Measurements from ENCODE around the gene CARMIL1.

Gene CARMIL1

DNA sequence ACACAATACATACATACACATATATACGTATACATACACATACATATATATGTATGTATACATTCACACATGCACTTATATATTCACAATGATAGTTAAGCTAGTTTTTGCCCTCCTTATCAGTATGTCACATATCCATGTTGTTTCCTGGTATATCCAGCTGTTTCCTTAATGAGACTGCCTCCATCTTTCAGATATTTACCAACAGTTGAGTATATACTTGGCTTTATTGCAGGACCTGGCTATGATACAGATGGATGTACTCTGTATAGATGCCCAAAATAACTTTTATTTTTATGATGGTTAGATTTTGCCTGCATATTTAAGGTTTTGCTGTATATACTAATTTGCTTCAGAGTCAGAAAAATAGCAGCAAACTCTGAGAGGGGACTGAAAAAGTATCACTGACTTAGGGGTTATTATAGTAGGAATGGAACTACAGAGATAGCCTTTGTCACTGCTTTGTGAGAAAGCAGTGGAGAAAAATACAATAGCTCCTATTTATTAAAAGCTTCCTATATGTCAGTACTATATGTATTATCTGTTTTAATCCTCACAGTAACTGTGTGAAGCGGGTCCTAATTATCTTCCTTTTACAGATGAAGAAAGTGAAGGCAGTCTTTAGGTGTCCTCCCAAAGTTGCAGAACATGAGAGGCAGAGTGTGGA is 35.5 kb downstream of the CARMIL1 start:
- no peak overlapping the region for H3K9ac ChIP-seq (ENCODE audit: low read depth, low read length)
- no peak overlapping the region for H3K4me3 ChIP-seq (ENCODE audit: low read depth, low read length)
- H3K27me3 ChIP-seq (ENCODE audit: control insufficient read depth, insufficient read depth, low read length): no peaks in the 10 kb centered on the region
- H3K4me1 ChIP-seq (ENCODE audit: control insufficient read depth, insufficient read depth, low read length): peaks cover 40% of the 10 kb centered on the region
- H3K9me3 ChIP-seq (ENCODE audit: control insufficient read depth, insufficient read depth, low read length): no peaks in the 10 kb centered on the region
- no peaks in the 10 kb centered on the region for H3K36me3 ChIP-seq (ENCODE audit: control insufficient read depth, insufficient read depth, low read length)

DNA sequence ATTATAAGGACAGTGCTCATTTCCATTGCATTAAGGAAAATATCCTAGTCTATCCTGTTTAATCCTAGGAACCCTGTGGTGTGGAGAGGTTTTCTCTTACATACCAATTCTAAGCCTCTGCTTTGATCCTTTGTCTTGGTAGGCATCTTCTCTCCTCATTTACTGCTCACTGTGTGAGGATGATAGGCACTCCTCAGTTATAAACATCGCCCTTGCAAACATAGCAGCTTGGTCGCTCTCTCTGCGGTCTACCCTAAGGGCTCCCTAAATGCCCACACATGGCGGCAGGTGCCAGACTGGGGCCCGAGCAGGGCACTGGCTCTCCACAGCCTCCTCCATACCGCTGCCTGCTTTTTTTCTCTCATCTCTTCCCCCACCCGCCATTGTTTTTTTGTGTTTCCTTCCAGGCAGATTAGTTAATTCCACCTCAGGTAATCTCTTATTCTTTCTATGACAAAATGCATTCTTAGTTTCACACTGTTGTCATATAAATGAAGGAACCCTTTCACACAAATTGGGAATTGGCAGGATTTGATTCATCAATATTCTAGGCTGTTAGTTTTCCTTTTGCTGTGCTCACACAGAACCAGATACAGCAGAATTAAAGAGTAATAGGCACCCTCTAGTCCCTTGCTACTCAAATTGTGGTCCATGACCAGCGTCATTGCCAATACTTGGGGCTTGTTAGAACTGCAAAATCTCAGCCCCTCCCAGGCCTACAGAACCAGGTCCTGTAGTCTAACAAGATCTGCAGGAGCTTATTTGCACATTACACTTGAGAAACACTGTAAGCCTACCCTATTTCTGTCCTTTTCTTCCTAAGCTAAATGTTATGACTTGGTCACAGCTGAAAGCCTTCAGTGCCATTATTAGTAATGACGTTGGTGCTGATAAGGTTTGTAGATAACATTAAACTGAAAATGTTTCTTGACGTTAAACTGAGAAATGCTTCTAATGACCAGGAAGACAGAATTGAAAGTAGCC is 36.3 kb downstream of the CARMIL1 start:
- Histone ChIP-seq H3K9me3 (ENCODE audit: control insufficient read depth, insufficient read depth, low read length) (no peaks in the 10 kb centered on the region), H3K36me3 (ENCODE audit: control insufficient read depth, insufficient read depth, low read length) (no peaks in the 10 kb centered on the region), H3K27me3 (ENCODE audit: control insufficient read depth, insufficient read depth, low read length) (no peaks in the 10 kb centered on the region), H3K4me3 (ENCODE audit: low read depth, low read length) (no peak overlapping the region), H3K4me1 (ENCODE audit: control insufficient read depth, insufficient read depth, low read length) (peaks cover 48% of the 10 kb centered on the region), H3K9ac (ENCODE audit: low read depth, low read length) (no peak overlapping the region)

DNA sequence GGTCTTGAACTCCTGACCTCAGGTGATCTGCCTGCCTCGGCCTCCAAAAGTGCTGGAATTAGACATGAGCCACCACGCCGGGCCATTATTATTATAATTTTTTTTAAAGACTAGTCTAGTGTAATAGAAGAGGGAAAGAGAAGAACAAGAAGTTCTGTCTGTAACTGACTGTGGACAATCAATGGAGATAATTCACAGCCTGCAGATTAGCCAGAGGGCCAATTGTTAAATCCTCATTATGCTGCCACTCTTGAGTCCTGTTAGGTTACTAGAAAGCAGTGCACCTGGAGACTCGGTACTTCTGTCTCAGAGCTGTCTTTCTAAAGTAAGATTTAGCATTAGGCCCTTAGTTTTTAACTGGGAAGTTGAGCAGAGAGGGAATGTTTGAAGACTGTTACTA is 37.5 kb downstream of the CARMIL1 start:
- no peak overlapping the region for H3K4me3 ChIP-seq (ENCODE audit: low read depth, low read length)
- H3K4me1 ChIP-seq (ENCODE audit: control insufficient read depth, insufficient read depth, low read length): peaks cover 43% of the 10 kb centered on the region
- H3K9me3 ChIP-seq (ENCODE audit: control insufficient read depth, insufficient read depth, low read length): no peaks in the 10 kb centered on the region
- no peak overlapping the region for H3K9ac ChIP-seq (ENCODE audit: low read depth, low read length)
- H3K27me3 ChIP-seq (ENCODE audit: control insufficient read depth, insufficient read depth, low read length): no peaks in the 10 kb centered on the region
- no peaks in the 10 kb centered on the region for H3K36me3 ChIP-seq (ENCODE audit: control insufficient read depth, insufficient read depth, low read length)

DNA sequence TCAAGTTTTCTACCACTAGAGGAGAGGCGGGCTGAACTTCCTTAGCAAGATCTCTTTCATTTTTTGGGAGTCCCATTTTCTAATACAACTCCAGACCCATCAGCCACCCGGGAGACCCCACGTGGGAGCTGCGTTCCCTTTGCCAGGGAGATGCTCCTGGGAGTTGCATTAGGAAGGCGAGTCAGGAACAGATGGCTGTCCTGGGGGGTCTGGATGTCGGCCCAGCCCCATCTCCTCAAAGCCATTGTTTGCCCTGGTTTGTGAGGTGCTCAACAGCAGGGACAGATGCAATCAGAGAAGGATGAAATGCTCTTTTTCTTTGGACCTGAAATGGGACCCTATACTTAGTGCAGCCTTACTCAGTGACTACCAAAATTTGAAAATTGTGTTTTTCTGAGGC is 39.4 kb downstream of the CARMIL1 start:
- peaks cover 32% of the 10 kb centered on the region for H3K4me1 ChIP-seq (ENCODE audit: control insufficient read depth, insufficient read depth, low read length)
- H3K27me3 ChIP-seq (ENCODE audit: control insufficient read depth, insufficient read depth, low read length): no peaks in the 10 kb centered on the region
- H3K4me3 ChIP-seq (ENCODE audit: low read depth, low read length): no peak overlapping the region
- H3K9me3 ChIP-seq (ENCODE audit: control insufficient read depth, insufficient read depth, low read length): no peaks in the 10 kb centered on the region
- no peaks in the 10 kb centered on the region for H3K36me3 ChIP-seq (ENCODE audit: control insufficient read depth, insufficient read depth, low read length)
- H3K9ac ChIP-seq (ENCODE audit: low read depth, low read length): no peak overlapping the region

DNA sequence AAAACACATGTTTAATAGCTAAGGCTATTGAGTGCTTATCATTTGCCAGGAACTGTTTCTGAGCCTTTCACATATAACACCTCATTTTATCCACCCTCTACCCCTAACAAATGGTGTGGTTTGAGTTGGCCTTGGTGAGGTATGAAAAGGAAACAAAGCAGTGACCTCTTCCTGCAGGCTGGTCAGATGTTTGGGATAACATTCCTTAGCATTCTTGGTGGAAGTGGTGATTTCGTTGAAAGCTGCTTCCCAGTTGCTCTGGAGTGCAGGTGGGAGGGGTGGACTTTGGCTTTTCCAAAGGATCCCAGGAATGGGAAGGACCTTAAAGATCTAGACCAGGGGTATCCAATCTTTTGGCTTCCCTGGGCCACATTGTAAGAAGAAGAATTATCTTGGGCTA is 41.3 kb downstream of the CARMIL1 start:
- peaks cover 21% of the 10 kb centered on the region for H3K4me1 ChIP-seq (ENCODE audit: control insufficient read depth, insufficient read depth, low read length)
- H3K27me3 ChIP-seq (ENCODE audit: control insufficient read depth, insufficient read depth, low read length): no peaks in the 10 kb centered on the region
- H3K36me3 ChIP-seq (ENCODE audit: control insufficient read depth, insufficient read depth, low read length): no peaks in the 10 kb centered on the region
- H3K4me3 ChIP-seq (ENCODE audit: low read depth, low read length): no peak overlapping the region
- H3K9me3 ChIP-seq (ENCODE audit: control insufficient read depth, insufficient read depth, low read length): no peaks in the 10 kb centered on the region
- H3K9ac ChIP-seq (ENCODE audit: low read depth, low read length): no peak overlapping the region

DNA sequence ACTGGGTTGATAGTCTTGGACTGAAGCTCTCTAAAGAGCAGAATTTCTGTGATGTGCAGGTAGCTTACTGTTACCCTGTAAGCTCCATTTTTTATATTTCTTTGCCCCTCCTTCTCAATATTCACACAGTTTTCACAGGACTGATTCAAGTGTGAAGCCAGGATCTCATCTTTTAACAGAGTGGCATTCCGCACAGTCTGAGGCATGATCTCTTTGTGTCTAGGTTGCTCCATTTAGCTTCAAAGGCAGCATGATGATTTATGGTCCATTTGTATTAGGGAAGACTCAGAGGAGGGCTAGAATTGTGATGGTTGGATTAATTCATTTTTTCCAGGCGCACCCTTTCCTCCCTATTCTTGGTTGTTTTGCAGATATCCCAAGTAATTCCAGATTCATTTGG is 43.5 kb downstream of the CARMIL1 start:
- peaks cover 16% of the 10 kb centered on the region for H3K4me1 ChIP-seq (ENCODE audit: control insufficient read depth, insufficient read depth, low read length)
- H3K9me3 ChIP-seq (ENCODE audit: control insufficient read depth, insufficient read depth, low read length): no peaks in the 10 kb centered on the region
- no peaks in the 10 kb centered on the region for H3K36me3 ChIP-seq (ENCODE audit: control insufficient read depth, insufficient read depth, low read length)
- H3K4me3 ChIP-seq (ENCODE audit: low read depth, low read length): no peak overlapping the region
- H3K9ac ChIP-seq (ENCODE audit: low read depth, low read length): no peak overlapping the region
- H3K27me3 ChIP-seq (ENCODE audit: control insufficient read depth, insufficient read depth, low read length): no peaks in the 10 kb centered on the region

DNA sequence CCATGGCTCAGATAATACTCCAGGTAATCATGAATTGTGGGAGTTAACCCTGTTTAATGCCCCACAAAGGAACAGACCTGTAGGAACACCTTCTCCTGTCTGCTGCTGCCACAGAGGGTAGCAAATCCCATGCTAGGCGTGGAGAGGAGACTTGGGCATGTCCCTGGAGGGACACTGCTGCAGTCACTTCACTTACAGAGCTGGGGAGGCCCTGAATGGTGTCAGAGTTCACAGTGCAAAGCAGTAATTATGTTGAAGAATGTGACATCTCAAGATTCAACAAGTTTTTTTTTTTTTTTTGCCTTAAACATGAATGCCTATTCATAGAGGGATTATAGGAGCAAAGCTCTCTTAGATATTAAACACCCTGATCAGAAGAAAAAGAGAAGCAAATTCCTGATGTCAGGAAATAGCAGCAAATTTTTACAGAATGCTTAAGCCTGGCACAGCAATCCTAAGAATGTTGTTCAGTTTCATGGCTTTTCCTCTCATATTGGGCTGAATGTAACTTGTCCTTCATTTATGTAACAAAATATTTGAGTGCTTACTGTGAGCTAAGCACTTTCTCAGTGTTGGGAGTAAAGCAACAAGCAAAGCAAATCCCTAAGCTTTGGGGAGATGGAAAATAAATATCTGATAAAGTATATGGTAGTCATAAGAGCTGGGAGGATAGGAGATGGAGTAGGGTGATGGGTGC is 45.0 kb downstream of the CARMIL1 start:
- Histone ChIP-seq H3K27me3 (ENCODE audit: control insufficient read depth, insufficient read depth, low read length) (no peaks in the 10 kb centered on the region), H3K9me3 (ENCODE audit: control insufficient read depth, insufficient read depth, low read length) (no peaks in the 10 kb centered on the region), H3K9ac (ENCODE audit: low read depth, low read length) (no peak overlapping the region), H3K4me1 (ENCODE audit: control insufficient read depth, insufficient read depth, low read length) (peaks cover 20% of the 10 kb centered on the region), H3K36me3 (ENCODE audit: control insufficient read depth, insufficient read depth, low read length) (no peaks in the 10 kb centered on the region), H3K4me3 (ENCODE audit: low read depth, low read length) (no peak overlapping the region)

DNA sequence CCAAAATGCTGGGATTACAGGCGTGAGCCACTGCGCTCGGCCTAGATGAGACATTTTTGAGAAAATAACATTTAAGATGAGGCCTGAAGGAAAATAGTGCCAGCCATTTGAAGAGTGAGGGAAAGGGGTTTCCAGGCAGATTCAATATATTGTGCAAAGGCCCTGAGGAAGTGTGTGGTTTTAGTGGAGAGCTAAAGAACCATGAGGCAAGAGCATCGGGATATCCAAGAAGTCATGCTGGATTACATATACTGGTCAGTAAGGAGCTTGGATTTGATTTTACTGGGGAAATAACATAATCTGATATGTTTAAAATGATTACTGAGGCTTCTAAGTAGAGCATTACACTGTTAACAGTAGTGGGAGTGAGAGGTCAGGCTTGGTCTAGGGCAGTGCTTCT is 47.0 kb downstream of the CARMIL1 start:
- H3K9me3 ChIP-seq (ENCODE audit: control insufficient read depth, insufficient read depth, low read length): no peaks in the 10 kb centered on the region
- no peaks in the 10 kb centered on the region for H3K27me3 ChIP-seq (ENCODE audit: control insufficient read depth, insufficient read depth, low read length)
- no peaks in the 10 kb centered on the region for H3K36me3 ChIP-seq (ENCODE audit: control insufficient read depth, insufficient read depth, low read length)
- H3K9ac ChIP-seq (ENCODE audit: low read depth, low read length): no peak overlapping the region
- peaks cover 16% of the 10 kb centered on the region for H3K4me1 ChIP-seq (ENCODE audit: control insufficient read depth, insufficient read depth, low read length)
- no peak overlapping the region for H3K4me3 ChIP-seq (ENCODE audit: low read depth, low read length)

DNA sequence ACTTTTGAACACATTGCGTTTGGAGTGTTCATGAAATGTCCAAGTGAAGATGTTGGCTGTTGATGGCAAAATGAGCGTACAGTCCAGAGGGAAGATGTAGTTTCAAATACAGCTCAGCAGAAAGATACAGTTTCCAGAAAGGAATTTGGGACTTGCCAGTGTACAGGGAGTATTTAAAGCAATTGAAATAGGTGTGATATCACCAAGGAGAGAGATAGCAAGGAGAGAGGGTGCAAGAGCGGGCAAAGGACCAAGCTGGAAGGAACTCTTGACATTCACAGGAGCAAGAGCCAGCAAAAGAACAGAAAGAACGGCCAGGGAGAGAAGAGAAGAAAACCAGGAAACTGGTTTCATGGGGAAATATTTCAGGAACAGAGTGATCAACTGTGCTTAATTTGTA is 47.8 kb downstream of the CARMIL1 start:
- Histone ChIP-seq H3K9me3 (ENCODE audit: control insufficient read depth, insufficient read depth, low read length) (no peaks in the 10 kb centered on the region), H3K9ac (ENCODE audit: low read depth, low read length) (no peak overlapping the region), H3K27me3 (ENCODE audit: control insufficient read depth, insufficient read depth, low read length) (no peaks in the 10 kb centered on the region), H3K4me3 (ENCODE audit: low read depth, low read length) (no peak overlapping the region), H3K4me1 (ENCODE audit: control insufficient read depth, insufficient read depth, low read length) (peaks cover 21% of the 10 kb centered on the region), H3K36me3 (ENCODE audit: control insufficient read depth, insufficient read depth, low read length) (no peaks in the 10 kb centered on the region)

DNA sequence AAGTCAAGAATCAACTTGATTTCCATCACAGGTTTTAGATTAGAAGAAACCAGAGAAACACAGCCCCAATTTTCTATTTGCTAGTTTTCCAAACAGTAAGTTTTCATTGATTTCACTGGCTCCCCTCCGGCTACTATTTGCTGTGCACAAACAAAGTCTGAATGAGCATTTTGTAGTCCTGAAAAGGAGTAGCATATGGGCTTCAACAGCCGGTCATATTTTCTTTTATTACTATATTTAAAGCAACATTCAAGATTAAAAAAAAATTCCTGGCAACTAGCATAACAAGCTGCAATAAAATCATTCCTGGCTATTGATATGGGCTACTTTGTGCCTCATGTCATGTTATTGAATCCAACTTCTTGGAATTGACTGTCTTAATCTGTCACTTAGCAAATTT is 48.3 kb downstream of the CARMIL1 start:
- H3K9me3 ChIP-seq (ENCODE audit: control insufficient read depth, insufficient read depth, low read length): no peaks in the 10 kb centered on the region
- H3K4me1 ChIP-seq (ENCODE audit: control insufficient read depth, insufficient read depth, low read length): peaks cover 23% of the 10 kb centered on the region
- no peaks in the 10 kb centered on the region for H3K27me3 ChIP-seq (ENCODE audit: control insufficient read depth, insufficient read depth, low read length)
- H3K36me3 ChIP-seq (ENCODE audit: control insufficient read depth, insufficient read depth, low read length): no peaks in the 10 kb centered on the region
- H3K4me3 ChIP-seq (ENCODE audit: low read depth, low read length): no peak overlapping the region
- H3K9ac ChIP-seq (ENCODE audit: low read depth, low read length): no peak overlapping the region

DNA sequence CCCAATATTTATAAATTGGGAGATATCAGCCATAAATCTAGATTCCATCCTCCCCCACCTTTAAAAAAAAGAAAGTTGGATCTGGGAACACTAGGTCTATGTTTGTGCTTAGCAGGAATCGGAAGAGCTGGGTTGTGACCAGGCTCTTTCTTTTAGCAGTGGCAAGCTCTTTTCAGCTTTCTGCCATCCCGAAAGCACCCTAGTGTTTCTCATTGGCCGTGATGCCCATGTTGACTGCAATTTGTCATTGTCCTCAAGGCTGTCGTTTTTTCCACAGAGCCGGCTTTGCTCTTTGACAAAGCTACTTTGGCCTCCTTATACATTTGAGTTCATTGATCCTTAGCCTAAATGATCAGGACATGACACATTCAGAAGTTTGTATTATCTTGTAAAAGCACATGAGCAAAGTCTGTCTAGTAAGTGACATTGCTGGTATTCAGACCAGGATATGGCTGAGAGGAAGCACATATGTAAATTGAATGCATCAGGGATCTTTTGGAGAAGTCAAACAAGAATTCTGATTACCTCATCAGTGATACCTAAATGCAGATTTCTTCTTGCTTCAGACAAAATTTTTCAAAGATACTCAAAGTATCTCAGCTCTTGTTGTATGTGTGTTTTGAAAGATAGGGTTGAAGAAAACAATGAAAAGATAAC is 50.1 kb downstream of the CARMIL1 start:
- H3K9ac ChIP-seq (ENCODE audit: low read depth, low read length): no peak overlapping the region
- no peaks in the 10 kb centered on the region for H3K27me3 ChIP-seq (ENCODE audit: control insufficient read depth, insufficient read depth, low read length)
- peaks cover 38% of the 10 kb centered on the region for H3K4me1 ChIP-seq (ENCODE audit: control insufficient read depth, insufficient read depth, low read length)
- no peaks in the 10 kb centered on the region for H3K9me3 ChIP-seq (ENCODE audit: control insufficient read depth, insufficient read depth, low read length)
- no peaks in the 10 kb centered on the region for H3K36me3 ChIP-seq (ENCODE audit: control insufficient read depth, insufficient read depth, low read length)
- no peak overlapping the region for H3K4me3 ChIP-seq (ENCODE audit: low read depth, low read length)
